ENCODE measurements around the gene PRKCD. TPM values are rescaled to one million over a fixed set of nuclear protein-coding genes. Genes with fewer than 3 reads are reported as not detected.

Gene PRKCD
- total RNA-seq, 2 experiments from 2014 or later: 13.3 to 108 TPM

GRCh38 chr3:53153980-53154379 is 7.0 kb upstream of the PRKCD start:
- Histone ChIP-seq H3K9me3 (ENCODE audit: low read length) (no peaks in the 10 kb centered on the region), H3K27ac (ENCODE audit: low read depth, low read length, poor library complexity, severe bottlenecking) (no peak overlapping the region), H2AFZ (ENCODE audit: low read length) (no peak overlapping the region), H3K9me2 (ENCODE audit: insufficient read depth, low read length) (no peaks in the 10 kb centered on the region), H3K79me2 (ENCODE audit: insufficient read depth, low read depth, low read length) (no peaks in the 10 kb centered on the region), H3K4me3 (ENCODE audit: low read depth, low read length, poor library complexity, severe bottlenecking) (no peak overlapping the region), H3K4me1 (ENCODE audit: insufficient read depth, low read length, poor library complexity, severe bottlenecking) (peaks cover 24% of the 10 kb centered on the region), H3K4me2 (ENCODE audit: low read length) (no peak overlapping the region), H3K36me3 (ENCODE audit: insufficient read depth, low read length) (no peaks in the 10 kb centered on the region), H4K20me1 (ENCODE audit: insufficient read depth, low read length) (no peaks in the 10 kb centered on the region)
- intact Hi-C loops (cut with micrococcal nuclease; ENCODE audit: unreplicated experiment): no loop called here
- TF ChIP-seq CTCF (conservative IDR thresholded peaks at IDR 0.05; ENCODE audit: low read length) (no peak), EZH2phosphoT487 (IDR thresholded peaks at IDR 0.05; ENCODE audit: borderline replicate concordance, low read depth, low read length) (no peak)
- ChIA-PET POLR2A (no interaction called here), CTCF (ENCODE audit: unreplicated experiment) (interaction anchor here (0.6 to 0.8 kb wide), 2 partner anchors 43 to 67 kb away, joined by 3 read pairs; no protein-coding TSS in a partner anchor)
- BruUV-seq (replicated peaks): no TSS peak
- no peak for DNase-seq (ENCODE audit: low spot score)

GRCh38 chr3:53154881-53155285 is 6.1 kb upstream of the PRKCD start:
- Histone ChIP-seq H3K4me2 (ENCODE audit: low read length) (no peak overlapping the region), H3K9me3 (ENCODE audit: low read length) (no peaks in the 10 kb centered on the region), H3K4me3 (ENCODE audit: low read depth, low read length, poor library complexity, severe bottlenecking) (no peak overlapping the region), H2AFZ (ENCODE audit: low read length) (no peak overlapping the region), H4K20me1 (ENCODE audit: insufficient read depth, low read length) (no peaks in the 10 kb centered on the region), H3K36me3 (ENCODE audit: insufficient read depth, low read length) (no peaks in the 10 kb centered on the region), H3K4me1 (ENCODE audit: insufficient read depth, low read length, poor library complexity, severe bottlenecking) (peaks cover 33% of the 10 kb centered on the region), H3K9me2 (ENCODE audit: insufficient read depth, low read length) (no peaks in the 10 kb centered on the region), H3K79me2 (ENCODE audit: insufficient read depth, low read depth, low read length) (no peaks in the 10 kb centered on the region), H3K27ac (ENCODE audit: low read depth, low read length, poor library complexity, severe bottlenecking) (no peak overlapping the region)
- DNase-seq (ENCODE audit: low spot score): no peak
- intact Hi-C loops (cut with micrococcal nuclease; ENCODE audit: unreplicated experiment): no loop called here
- POLR2A ChIA-PET: interaction anchor here (2.1 kb wide), 1 partner anchor 18 kb away, joined by 9 read pairs; no protein-coding TSS in a partner anchor
- CTCF ChIA-PET (ENCODE audit: unreplicated experiment): no interaction called here
- BruUV-seq (replicated peaks): no TSS peak
- TF ChIP-seq EZH2phosphoT487 (IDR thresholded peaks at IDR 0.05; ENCODE audit: borderline replicate concordance, low read depth, low read length) (no peak), CTCF (conservative IDR thresholded peaks at IDR 0.05; ENCODE audit: low read length) (no peak)

GRCh38 chr3:53155760-53156159 is 5.2 kb upstream of the PRKCD start:
- DNase-seq (ENCODE audit: low spot score): no peak
- POLR2A ChIA-PET: interaction anchor here (2.1 kb wide), 1 partner anchor 19 kb away, joined by 9 read pairs; no protein-coding TSS in a partner anchor
- H4K20me1 ChIP-seq (ENCODE audit: insufficient read depth, low read length): no peaks in the 10 kb centered on the region
- no peak for TF ChIP-seq CTCF (conservative IDR thresholded peaks at IDR 0.05; ENCODE audit: low read length)
- no peak for TF ChIP-seq EZH2phosphoT487 (IDR thresholded peaks at IDR 0.05; ENCODE audit: borderline replicate concordance, low read depth, low read length)
- H3K4me1 ChIP-seq (ENCODE audit: insufficient read depth, low read length, poor library complexity, severe bottlenecking): peaks cover 42% of the 10 kb centered on the region
- H3K27ac ChIP-seq (ENCODE audit: low read depth, low read length, poor library complexity, severe bottlenecking): no peak overlapping the region
- H2AFZ ChIP-seq (ENCODE audit: low read length): no peak overlapping the region
- CTCF ChIA-PET (ENCODE audit: unreplicated experiment): no interaction called here
- BruUV-seq (replicated peaks): no TSS peak
- H3K9me3 ChIP-seq (ENCODE audit: low read length): no peaks in the 10 kb centered on the region
- no peak overlapping the region for H3K4me3 ChIP-seq (ENCODE audit: low read depth, low read length, poor library complexity, severe bottlenecking)
- no peaks in the 10 kb centered on the region; the same call in 1 of the 2 replicates for H3K79me2 ChIP-seq (ENCODE audit: insufficient read depth, low read depth, low read length)
- H3K9me2 ChIP-seq (ENCODE audit: insufficient read depth, low read length): no peaks in the 10 kb centered on the region
- no peak overlapping the region for H3K4me2 ChIP-seq (ENCODE audit: low read length)
- no peaks in the 10 kb centered on the region for H3K36me3 ChIP-seq (ENCODE audit: insufficient read depth, low read length)
- intact Hi-C loops (cut with micrococcal nuclease; ENCODE audit: unreplicated experiment): no loop called here
